H1 (cell line): ENCODE data around the gene BCO1. TPM values are rescaled to one million over a fixed set of nuclear protein-coding genes. Genes with fewer than 3 reads are reported as not detected.

Experiments used
- CTCF ChIA-PET: fragments of 300-600 bp; sonication (Branson Sonifier 250); formaldehyde crosslinking; loops from one replicate; lab custom pipeline; 2021; ENCODE audit not compliant: partially characterized antibody; lab: Charles Lee
- POLR2A ChIA-PET: fragments of 300-600 bp; sonication (Branson Sonifier 250); formaldehyde crosslinking; loops from one replicate; lab custom pipeline; 2021; ENCODE audit warnings: inconsistent platforms; ENCODE audit not compliant: partially characterized antibody; lab: Charles Lee
- DNase-seq, 2 experiments: peaks; one replicate each; pipeline versions ENCODE4 v3.0.0 to v3.0.0-alpha.2; 2010 to 2022; ENCODE audit warnings: low spot score in 2 of 2, low read depth in 1 of 2, mixed read lengths in 1 of 2
- FAIRE-seq: peaks from 2 replicates; lab custom pipeline; 2011; peaks lifted over from hg19 to GRCh38; lab: Jason Lieb, UNC
- H2AFZ ChIP-seq: 2 replicates; pipeline ENCODE4 v1.8.1; 2012; ENCODE audit warnings: low read length, inconsistent platforms
- H2AK5ac ChIP-seq: 2 replicates; pipeline ENCODE4 v1.6.1; 2013; ENCODE audit warnings: low read depth, low read length
- H2BK120ac ChIP-seq: replicated peaks from 2 replicates; pipeline ENCODE3; 2013; ENCODE audit warnings: low read depth, low read length, inconsistent platforms
- H2BK12ac ChIP-seq: 2 replicates; pipeline ENCODE4 v1.6.1; 2013; ENCODE audit warnings: low read depth, low read length
- H2BK15ac ChIP-seq: 2 replicates; pipeline ENCODE4 v1.6.1; 2013; ENCODE audit warnings: low read length
- H2BK20ac ChIP-seq: 2 replicates; pipeline ENCODE4 v1.6.1; 2013; ENCODE audit warnings: low read length
- H2BK5ac ChIP-seq: 2 replicates; pipeline ENCODE4 v1.6.1; 2013; ENCODE audit warnings: low read depth, low read length
- H3K14ac ChIP-seq: 2 replicates; pipeline ENCODE4 v1.6.1; 2013; ENCODE audit warnings: inconsistent platforms; ENCODE audit not compliant: insufficient read length
- H3K18ac ChIP-seq: 2 replicates; pipeline ENCODE4 v1.6.1; 2013; ENCODE audit warnings: low read length; ENCODE audit errors: extremely low read depth
- H3K23ac ChIP-seq: 2 replicates; pipeline ENCODE4 v1.6.1; 2013; ENCODE audit warnings: inconsistent platforms; ENCODE audit not compliant: insufficient read length
- H3K23me2 ChIP-seq: 2 replicates; pipeline ENCODE4 v1.6.1; 2013; ENCODE audit warnings: low read depth, low read length
- H3K27ac ChIP-seq: 2 replicates; pipeline ENCODE4 v1.6.1; 2011; ENCODE audit warnings: low read depth, low read length, inconsistent platforms
- H3K27me3 ChIP-seq, 4 experiments: replicated peaks in 1 of 4; 1 replicate in 1 of 4; 2 replicates in 3 of 4; pipeline versions ENCODE4 v1.6.1 to v1.8.1; 2011 to 2013; ENCODE audit warnings: low read length in 3 of 4, mild to moderate bottlenecking in 3 of 4, inconsistent platforms in 2 of 4, mixed read lengths in 2 of 4, moderate library complexity in 1 of 4; ENCODE audit not compliant: control insufficient read depth in 3 of 4, insufficient read depth in 3 of 4; ENCODE audit errors: extremely low read depth in 1 of 4
- H3K36me3 ChIP-seq, 4 experiments: 2 replicates each; pipeline versions ENCODE4 v1.6.1 to v1.8.1; 2011 to 2013; ENCODE audit warnings: mild to moderate bottlenecking in 4 of 4, low read length in 3 of 4, moderate library complexity in 2 of 4, control low read depth in 1 of 4, inconsistent platforms in 1 of 4; ENCODE audit not compliant: insufficient read depth in 4 of 4, control insufficient read depth in 2 of 4
- H3K4ac ChIP-seq: replicated peaks from 2 replicates; pipeline ENCODE3; 2013; ENCODE audit warnings: low read length, low read depth, mixed read lengths, inconsistent platforms; ENCODE audit not compliant: insufficient read length
- H3K4me1 ChIP-seq, 4 experiments: replicated peaks in 1 of 4; 1 replicate in 1 of 4; 2 replicates in 3 of 4; pipeline versions ENCODE4 v1.6.1 to v1.8.1; 2011 to 2013; ENCODE audit warnings: low read length in 3 of 4, inconsistent platforms in 2 of 4, mixed read lengths in 1 of 4; ENCODE audit not compliant: insufficient read depth in 4 of 4, control insufficient read depth in 3 of 4
- H3K4me2 ChIP-seq, 2 experiments: 2 replicates each; pipeline versions ENCODE4 v1.6.1 to v1.8.1; 2011 to 2013; ENCODE audit warnings: low read depth in 2 of 2, low read length in 2 of 2, control low read depth in 1 of 2, inconsistent platforms in 1 of 2, mild to moderate bottlenecking in 1 of 2; ENCODE audit not compliant: insufficient read depth in 1 of 2
- H3K4me3 ChIP-seq, 4 experiments: fragments of 200-600, 300-600 bp in 1 of 4; sonication (generic), shearing (Covaris generic), sonication (Bioruptor Twin) in 1 of 4; 2 replicates each; pipeline versions ENCODE4 v1.5.1 to v1.8.1; 2011 to 2016; ENCODE audit warnings: low read length in 4 of 4, low read depth in 3 of 4, control low read depth in 2 of 4, inconsistent platforms in 2 of 4, mild to moderate bottlenecking in 2 of 4, mixed read lengths in 1 of 4, moderate library complexity in 1 of 4; ENCODE audit not compliant: insufficient read depth in 2 of 4; ENCODE audit errors: extremely low read depth in 1 of 4
- H3K56ac ChIP-seq: replicated peaks from 2 replicates; pipeline ENCODE3; 2013; ENCODE audit warnings: low read depth, mild to moderate bottlenecking, mixed read lengths, low read length, inconsistent platforms; ENCODE audit not compliant: insufficient read length
- H3K79me1 ChIP-seq: 2 replicates; pipeline ENCODE4 v1.6.1; 2013; ENCODE audit warnings: low read depth, low read length, control low read depth
- H3K79me2 ChIP-seq, 2 experiments: 2 replicates each; pipeline versions ENCODE4 v1.6.1 to v1.8.1; 2012 to 2013; ENCODE audit warnings: low read length in 2 of 2, mild to moderate bottlenecking in 2 of 2, inconsistent platforms in 1 of 2; ENCODE audit not compliant: insufficient read depth in 2 of 2, control insufficient read depth in 1 of 2
- H3K9ac ChIP-seq, 4 experiments: replicated peaks in 1 of 4; 1 replicate in 1 of 4; 2 replicates in 3 of 4; pipeline versions ENCODE4 v1.6.1 to v1.8.1; 2011 to 2013; ENCODE audit warnings: low read depth in 3 of 4, low read length in 3 of 4, control low read depth in 2 of 4, mild to moderate bottlenecking in 2 of 4, moderate library complexity in 2 of 4, inconsistent platforms in 1 of 4; ENCODE audit errors: extremely low read depth in 1 of 4
- H3K9me3 ChIP-seq, 2 experiments: 2 replicates each; pipeline versions ENCODE4 v1.6.1 to v1.8.1; 2012 to 2013; ENCODE audit warnings: mild to moderate bottlenecking in 2 of 2, moderate library complexity in 2 of 2, control low read depth in 1 of 2, inconsistent platforms in 1 of 2, low read depth in 1 of 2, low read length in 1 of 2, mixed read lengths in 1 of 2; ENCODE audit not compliant: insufficient read depth in 2 of 2
- H4K20me1 ChIP-seq, 2 experiments: replicated peaks in 1 of 2; 2 replicates each; pipeline versions ENCODE3 to v1.8.1; 2011 to 2013; ENCODE audit warnings: inconsistent platforms in 2 of 2, low read length in 2 of 2, mild to moderate bottlenecking in 1 of 2; ENCODE audit not compliant: insufficient read depth in 2 of 2, control insufficient read depth in 1 of 2
- H4K5ac ChIP-seq: 2 replicates; pipeline ENCODE4 v1.6.1; 2013; ENCODE audit warnings: low read length, low read depth, mixed read lengths, inconsistent platforms; ENCODE audit not compliant: insufficient read length
- H4K8ac ChIP-seq: 2 replicates; pipeline ENCODE4 v1.8.0; 2013; ENCODE audit warnings: mild to moderate bottlenecking, moderate library complexity, low read length, inconsistent platforms; ENCODE audit not compliant: insufficient read depth; ENCODE audit errors: extremely low read depth
- H4K91ac ChIP-seq: replicated peaks from 2 replicates; pipeline ENCODE3; 2013; ENCODE audit warnings: low read length, mixed read lengths, inconsistent platforms; ENCODE audit not compliant: insufficient read length
- BACH1 ChIP-seq: IDR thresholded peaks from 2 replicates; pipeline ENCODE4 v1.6.1; 2012; ENCODE audit warnings: low read length, improper control_type of control experiment
- EP300 ChIP-seq, 2 experiments: IDR thresholded peaks; 1 replicate in 1 of 2; 2 replicates in 1 of 2; pipeline ENCODE4 v1.6.1; 2011 to 2012; ENCODE audit warnings: low read depth in 2 of 2, low read length in 2 of 2, mild to moderate bottlenecking in 2 of 2, borderline replicate concordance in 1 of 2, inconsistent platforms in 1 of 2, moderate library complexity in 1 of 2
- FOSL1 ChIP-seq: IDR thresholded peaks from 2 replicates; pipeline ENCODE4 v1.6.1; 2011; ENCODE audit warnings: mild to moderate bottlenecking, low read depth, low read length, moderate library complexity; ENCODE audit not compliant: insufficient read depth
- KDM5A ChIP-seq: fragments of 200-600 bp; IDR thresholded peaks from 2 replicates; pipeline ENCODE4 v1.7.1; 2012; ENCODE audit warnings: mild to moderate bottlenecking, low read length, inconsistent platforms, mixed read lengths
- POLR2A ChIP-seq, 2 experiments: IDR thresholded peaks; 1 replicate in 1 of 2; 2 replicates in 1 of 2; pipeline ENCODE4 v1.6.1; 2011; ENCODE audit warnings: low read depth in 2 of 2, low read length in 2 of 2, mild to moderate bottlenecking in 2 of 2; ENCODE audit errors: control extremely low read depth in 1 of 2
- TAF1 ChIP-seq: IDR thresholded peaks from 2 replicates; pipeline ENCODE4 v1.6.1; 2011; ENCODE audit warnings: mild to moderate bottlenecking, low read depth, low read length
- TAF7 ChIP-seq: optimal IDR thresholded peaks from 2 replicates; pipeline ENCODE3; 2011; ENCODE audit warnings: low read depth, mild to moderate bottlenecking, inconsistent platforms, low read length, moderate library complexity, borderline replicate concordance
- WGBS, 2 experiments: shearing (Covaris generic) in 1 of 2; methylation state at CpG; one replicate each; pipeline versions ENCODE4 v1.1.6 to v1.1.7; 2013 to 2015; ENCODE audit warnings: low lambda C conversion rate in 2 of 2, mixed read lengths in 2 of 2, inconsistent platforms in 1 of 2, low coverage in 1 of 2, missing lambda C conversion rate in 1 of 2; ENCODE audit not compliant: insufficient replicate concordance in 2 of 2, insufficient coverage in 1 of 2, insufficient read length in 1 of 2; ENCODE audit errors: extremely low coverage in 1 of 2, missing lambda C conversion rate in 1 of 2; 5-methylcytosine and 5-hydroxymethylcytosine counted together
- polyA plus RNA-seq, 7 experiments: library from polyadenylated mRNA; depleted of rRNA in 3 of 7; stranded (reverse) in 5 of 7; unstranded in 2 of 7; fragments of >200 nt in 5 of 7; fragments of 200-250 nt in 2 of 7; gene quantifications; 1 replicate in 5 of 7; 2 replicates in 1 of 7; 4 replicates in 1 of 7; pipeline versions ENCODE4 v1.2.1 to v1.2.3, GENCODE V29; 2011 to 2013; ENCODE audit warnings: missing spikeins in 2 of 7, mixed read lengths in 2 of 7
- total RNA-seq: library from RNA; stranded (reverse); fragmentation: NEBNext Ultra II Directional; extraction: Animal tissue kit (Norgen Biotek cat#: 25700); gene quantifications from 2 replicates; pipeline ENCODE4 v1.2.1, GENCODE V29; 2021
- TF ChIP-seq, protein P1 (sequence below), 3 experiments: IDR thresholded peaks; 1 replicate in 2 of 3; 2 replicates in 1 of 3; pipeline versions ENCODE4 v1.5.1 to v1.6.1; 2011; ENCODE audit warnings: low read length in 3 of 3, mild to moderate bottlenecking in 3 of 3, inconsistent platforms in 2 of 3, low read depth in 1 of 3, moderate library complexity in 1 of 3; ENCODE audit not compliant: insufficient read depth in 1 of 3; ENCODE audit errors: control extremely low read depth in 1 of 3
- TF ChIP-seq, protein P2 (sequence below): IDR thresholded peaks from 2 replicates; pipeline ENCODE4 v1.6.1; 2011; ENCODE audit warnings: low read depth, mild to moderate bottlenecking, low read length; ENCODE audit not compliant: insufficient read depth

Gene BCO1
- total and polyA plus RNA-seq, 2 of the 8 experiments (the other 6 are each of a cell fraction or from before 2014, with no cell fraction given), result 0.21 TPM; not detected in 1

DNA sequence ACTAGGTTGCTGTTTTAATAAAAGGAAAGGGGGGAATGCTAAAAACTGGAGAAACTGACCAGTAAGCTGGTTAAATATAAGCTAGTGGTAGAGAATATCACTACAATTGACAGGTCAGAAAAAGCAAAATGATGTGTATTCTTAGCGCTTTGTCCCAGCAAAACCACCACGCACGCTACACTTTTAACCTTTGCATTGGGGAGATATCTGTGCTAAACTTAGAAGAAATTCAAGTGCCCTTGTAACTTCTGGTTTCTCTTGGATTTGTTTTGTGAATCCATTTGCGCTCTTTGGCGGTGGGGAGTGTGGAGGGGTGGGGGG lies 77.6 kb downstream of the BCO1 start:
- Histone ChIP-seq H2BK120ac (no peak overlapping the region), H2AFZ (no peak overlapping the region), H4K8ac (no peak overlapping the region), H3K79me1 (peaks cover 8% of the 10 kb centered on the region; the same call in 1 of the 2 replicates), H3K4ac (no peak overlapping the region), H3K23ac (no peak overlapping the region), H4K5ac (no peak overlapping the region), H4K91ac (no peak overlapping the region), H3K4me3 (peak overlapping the region; percentile 94 to 98 (median 94); a peak in 7 of 8 replicates), H3K4me2 (peak overlapping the region; percentile 88 to 99), H3K18ac (no peak overlapping the region), H3K9ac (no peak overlapping the region; a peak in 1 of 7 replicates), H2BK20ac (no peak overlapping the region), H2BK15ac (no peak overlapping the region), H2AK5ac (no peak overlapping the region), H3K56ac (no peak overlapping the region), H3K23me2 (peaks cover 19% of the 10 kb centered on the region), H3K27me3 (no peaks in the 10 kb centered on the region), H3K27ac (no peak overlapping the region), H3K9me3 (no peaks in the 10 kb centered on the region), H2BK5ac (no peak overlapping the region), H3K36me3 (peaks cover 0 to 8% (median 0%) of the 10 kb centered on the region in 4 experiments; a peak in 2 of 8 replicates), H3K79me2 (peaks cover 12 to 83% of the 10 kb centered on the region in 2 experiments), H3K4me1 (peaks cover 0 to 13% (median 6%) of the 10 kb centered on the region in 4 experiments; a peak in 4 of 7 replicates), H4K20me1 (peaks cover 5 to 10% of the 10 kb centered on the region in 2 experiments), H3K14ac (no peak overlapping the region), H2BK12ac (no peak overlapping the region)
- 64% methylated on average over 5 of the region's 5 CpGs; no CpG with 5 or more reads in 1 of the 2 experiments for WGBS, 2 experiments
- no peak for DNase-seq
- TF ChIP-seq FOSL1 (no peak), EP300 (IDR thresholded peaks at IDR 0.05; ENCODE audit: borderline replicate concordance in 1 of 2, low read depth in 2 of 2, low read length in 2 of 2) (no peak), KDM5A (no peak), POLR2A (IDR thresholded peaks at IDR 0.05; ENCODE audit: control extremely low read depth in 1 of 2, low read depth in 2 of 2, low read length in 2 of 2) (no peak), TAF7 (no peak), BACH1 (no peak), TAF1 (no peak)
- TF ChIP-seq, protein P1, sequence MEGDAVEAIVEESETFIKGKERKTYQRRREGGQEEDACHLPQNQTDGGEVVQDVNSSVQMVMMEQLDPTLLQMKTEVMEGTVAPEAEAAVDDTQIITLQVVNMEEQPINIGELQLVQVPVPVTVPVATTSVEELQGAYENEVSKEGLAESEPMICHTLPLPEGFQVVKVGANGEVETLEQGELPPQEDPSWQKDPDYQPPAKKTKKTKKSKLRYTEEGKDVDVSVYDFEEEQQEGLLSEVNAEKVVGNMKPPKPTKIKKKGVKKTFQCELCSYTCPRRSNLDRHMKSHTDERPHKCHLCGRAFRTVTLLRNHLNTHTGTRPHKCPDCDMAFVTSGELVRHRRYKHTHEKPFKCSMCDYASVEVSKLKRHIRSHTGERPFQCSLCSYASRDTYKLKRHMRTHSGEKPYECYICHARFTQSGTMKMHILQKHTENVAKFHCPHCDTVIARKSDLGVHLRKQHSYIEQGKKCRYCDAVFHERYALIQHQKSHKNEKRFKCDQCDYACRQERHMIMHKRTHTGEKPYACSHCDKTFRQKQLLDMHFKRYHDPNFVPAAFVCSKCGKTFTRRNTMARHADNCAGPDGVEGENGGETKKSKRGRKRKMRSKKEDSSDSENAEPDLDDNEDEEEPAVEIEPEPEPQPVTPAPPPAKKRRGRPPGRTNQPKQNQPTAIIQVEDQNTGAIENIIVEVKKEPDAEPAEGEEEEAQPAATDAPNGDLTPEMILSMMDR (IDR thresholded peaks at IDR 0.05; ENCODE audit: control extremely low read depth in 1 of 3, insufficient read depth in 1 of 3, low read depth in 1 of 3, low read length in 3 of 3), result no peak
- TF ChIP-seq, protein P2, sequence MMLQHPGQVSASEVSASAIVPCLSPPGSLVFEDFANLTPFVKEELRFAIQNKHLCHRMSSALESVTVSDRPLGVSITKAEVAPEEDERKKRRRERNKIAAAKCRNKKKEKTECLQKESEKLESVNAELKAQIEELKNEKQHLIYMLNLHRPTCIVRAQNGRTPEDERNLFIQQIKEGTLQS, result no peak
- no peak for FAIRE-seq
- POLR2A ChIA-PET, result interaction anchor here (1.5 kb wide), 1 partner anchor 16 kb away, joined by 4 read pairs; no protein-coding TSS in a partner anchor
- CTCF ChIA-PET, result no interaction called here
